Measurements from ENCODE around the gene DAP3.

DNA sequence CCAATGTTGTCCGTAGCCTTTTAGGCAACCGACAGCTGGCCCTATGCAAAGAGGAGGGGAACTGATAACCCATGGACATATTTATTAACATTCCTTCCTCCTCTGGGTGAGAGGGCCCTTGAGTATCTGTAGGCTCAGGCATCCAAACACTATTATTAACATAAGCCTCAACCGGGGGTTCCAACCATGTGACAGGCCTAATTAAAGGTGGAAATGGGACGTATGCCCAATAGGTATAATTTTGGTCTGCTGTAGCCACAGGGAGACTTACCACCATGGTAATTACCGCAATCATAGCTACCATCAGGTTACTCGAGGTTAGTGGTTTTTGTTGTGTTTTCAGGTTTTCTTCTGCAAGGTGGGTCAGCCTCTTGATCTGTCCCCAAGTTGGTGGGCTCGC lies 5.3 kb downstream of the DAP3 start:
- no peak for TF ChIP-seq EZH2 (IDR thresholded peaks at IDR 0.05; ENCODE audit: insufficient read depth, poor library complexity, severe bottlenecking)
- TF ChIP-seq EZH2phosphoT487 (IDR thresholded peaks at IDR 0.05; ENCODE audit: insufficient read depth, low read depth): no peak

All from GM23248 (cell line).